Measurements from ENCODE around the gene YWHAG. TPM values are rescaled to one million over a fixed set of nuclear protein-coding genes. Genes with fewer than 3 reads are reported as not detected.
"Not testable (repeated sequence)": the region's sequence is repeated elsewhere in the genome, so short reads cannot be mapped to it uniquely, and the experiment has no call there.

The YWHAG gene
- total RNA-seq, 1 experiment from 2014 or later, result 178 TPM

DNA sequence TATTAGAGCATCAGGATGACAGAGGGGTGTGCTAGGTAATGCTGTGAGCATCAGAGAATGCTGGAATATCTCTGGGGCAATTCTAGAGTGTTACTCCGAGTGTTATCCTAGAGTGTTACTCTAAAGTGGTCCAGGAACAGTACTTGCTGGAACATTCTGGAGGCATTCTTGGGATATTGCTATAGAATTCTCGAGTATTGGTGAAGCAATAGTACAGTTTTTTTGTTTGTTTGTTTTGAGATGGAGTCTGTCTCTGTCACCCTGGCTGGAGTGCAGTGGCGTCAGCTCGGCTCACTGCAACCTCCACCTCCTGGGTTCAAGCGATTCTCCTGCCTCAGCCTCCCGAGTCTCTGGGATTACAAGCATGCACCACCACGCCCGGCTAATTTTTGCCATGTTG lies 38.1 kb upstream of the YWHAG start:
- Mint-ChIP-seq H3K4me3 (ENCODE audit: unreplicated experiment) (peak overlapping the region; percentile 68), H3K27me3 (ENCODE audit: insufficient read depth, unreplicated experiment) (no peaks in the 10 kb centered on the region), H3K27ac (ENCODE audit: low read depth, unreplicated experiment) (no peak overlapping the region), H3K36me3 (ENCODE audit: insufficient read depth, unreplicated experiment) (no peaks in the 10 kb centered on the region), H3K9me3 (ENCODE audit: unreplicated experiment) (no peaks in the 10 kb centered on the region), H3K4me1 (ENCODE audit: insufficient read depth, unreplicated experiment) (peaks cover 16% of the 10 kb centered on the region)
- BruUV-seq (replicated peaks), result no TSS peak
- CTCF ChIA-PET, result interaction anchor here (1.2 kb wide), 1 partner anchor 36 kb away, joined by 3 read pairs; no protein-coding TSS in a partner anchor
- POLR2A ChIA-PET, result interaction anchor here (1.9 kb wide), 1 partner anchor 37 kb away, joined by 5 read pairs; no protein-coding TSS in a partner anchor
- intact Hi-C loops (cut with micrococcal nuclease), result no loop called here
- DNase-seq (ENCODE audit: unreplicated experiment), result no peak
- TF ChIP-seq, protein P1, sequence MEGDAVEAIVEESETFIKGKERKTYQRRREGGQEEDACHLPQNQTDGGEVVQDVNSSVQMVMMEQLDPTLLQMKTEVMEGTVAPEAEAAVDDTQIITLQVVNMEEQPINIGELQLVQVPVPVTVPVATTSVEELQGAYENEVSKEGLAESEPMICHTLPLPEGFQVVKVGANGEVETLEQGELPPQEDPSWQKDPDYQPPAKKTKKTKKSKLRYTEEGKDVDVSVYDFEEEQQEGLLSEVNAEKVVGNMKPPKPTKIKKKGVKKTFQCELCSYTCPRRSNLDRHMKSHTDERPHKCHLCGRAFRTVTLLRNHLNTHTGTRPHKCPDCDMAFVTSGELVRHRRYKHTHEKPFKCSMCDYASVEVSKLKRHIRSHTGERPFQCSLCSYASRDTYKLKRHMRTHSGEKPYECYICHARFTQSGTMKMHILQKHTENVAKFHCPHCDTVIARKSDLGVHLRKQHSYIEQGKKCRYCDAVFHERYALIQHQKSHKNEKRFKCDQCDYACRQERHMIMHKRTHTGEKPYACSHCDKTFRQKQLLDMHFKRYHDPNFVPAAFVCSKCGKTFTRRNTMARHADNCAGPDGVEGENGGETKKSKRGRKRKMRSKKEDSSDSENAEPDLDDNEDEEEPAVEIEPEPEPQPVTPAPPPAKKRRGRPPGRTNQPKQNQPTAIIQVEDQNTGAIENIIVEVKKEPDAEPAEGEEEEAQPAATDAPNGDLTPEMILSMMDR (IDR thresholded peaks at IDR 0.05; ENCODE audit: unreplicated experiment), result no peak

DNA sequence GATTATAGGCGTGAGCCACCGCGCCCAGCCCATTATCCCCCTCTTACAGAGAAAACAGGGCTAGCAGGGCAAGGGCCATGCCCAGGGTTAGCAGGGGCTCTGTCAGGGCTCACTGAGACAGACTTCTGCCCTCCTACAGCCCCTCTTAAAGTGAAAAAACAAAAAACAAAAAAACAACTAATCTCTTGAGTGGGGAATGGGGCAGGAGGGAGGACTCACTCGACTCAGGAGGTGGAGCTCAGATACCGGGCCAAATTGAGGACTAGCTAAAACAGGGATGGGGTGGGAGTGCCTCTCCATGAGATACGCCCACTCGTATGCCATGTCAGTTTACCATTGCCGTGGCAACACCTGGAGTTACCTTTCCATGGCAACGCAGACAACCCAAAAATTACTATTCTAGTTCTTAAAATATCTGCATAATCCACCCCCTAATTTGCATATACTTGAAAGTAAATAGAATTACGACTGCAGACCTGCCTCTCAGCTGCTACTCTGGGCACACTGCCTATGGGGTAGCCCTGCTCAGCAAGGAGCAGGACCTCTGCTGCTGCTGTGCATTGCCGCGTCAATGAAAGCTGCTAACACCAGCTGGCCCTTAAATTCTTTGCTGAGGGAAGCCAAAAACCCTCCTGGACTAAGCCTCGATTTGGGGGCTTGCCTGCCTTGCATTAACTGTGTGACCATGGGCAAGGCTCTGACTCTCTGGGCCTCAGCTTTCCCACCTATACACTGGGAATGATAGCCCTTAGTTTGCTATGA lies 37.4 kb upstream of the YWHAG start:
- no peaks in the 10 kb centered on the region for H3K9me3 Mint-ChIP-seq (ENCODE audit: unreplicated experiment)
- no TSS peak for BruUV-seq (replicated peaks)
- ChIA-PET POLR2A (interaction anchor here (1.9 kb wide), 1 partner anchor 36 kb away, joined by 5 read pairs; no protein-coding TSS in a partner anchor), CTCF (interaction anchor here (1.2 kb wide), 1 partner anchor 35 kb away, joined by 3 read pairs; no protein-coding TSS in a partner anchor)
- no peak overlapping the region for H3K4me3 Mint-ChIP-seq (ENCODE audit: unreplicated experiment)
- no peaks in the 10 kb centered on the region for H3K36me3 Mint-ChIP-seq (ENCODE audit: insufficient read depth, unreplicated experiment)
- intact Hi-C loops (cut with micrococcal nuclease), result no loop called here
- DNase-seq (ENCODE audit: unreplicated experiment), result no peak
- H3K27me3 Mint-ChIP-seq (ENCODE audit: insufficient read depth, unreplicated experiment), result no peaks in the 10 kb centered on the region
- TF ChIP-seq, protein P1 (IDR thresholded peaks at IDR 0.05; ENCODE audit: unreplicated experiment), result no peak
- H3K27ac Mint-ChIP-seq (ENCODE audit: low read depth, unreplicated experiment), result no peak overlapping the region
- H3K4me1 Mint-ChIP-seq (ENCODE audit: insufficient read depth, unreplicated experiment), result peaks cover 15% of the 10 kb centered on the region

DNA sequence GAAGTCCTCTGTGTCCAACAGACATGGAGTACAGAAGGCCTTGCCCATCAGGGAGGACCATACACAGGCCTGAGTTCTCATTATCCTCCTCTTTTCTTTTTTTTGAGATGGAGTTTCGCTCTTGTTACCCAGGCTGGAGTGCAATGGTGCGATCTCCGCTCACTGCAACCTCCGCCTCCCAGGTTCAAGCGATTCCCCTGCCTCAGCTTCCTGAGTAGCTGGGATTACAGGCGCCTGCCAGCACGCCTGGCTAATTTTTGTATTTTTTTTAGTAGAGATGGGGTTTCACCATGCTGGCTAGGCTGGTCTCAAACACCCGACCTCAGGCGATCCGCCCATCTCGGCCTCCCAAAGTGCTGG lies 36.8 kb upstream of the YWHAG start:
- DNase-seq (ENCODE audit: unreplicated experiment); BruUV-seq (replicated peaks); H3K27me3 Mint-ChIP-seq (ENCODE audit: insufficient read depth, unreplicated experiment); H3K4me3 Mint-ChIP-seq (ENCODE audit: unreplicated experiment); H3K9me3 Mint-ChIP-seq (ENCODE audit: unreplicated experiment); H3K36me3 Mint-ChIP-seq (ENCODE audit: insufficient read depth, unreplicated experiment); intact Hi-C loops (cut with micrococcal nuclease): not testable (repeated sequence)
- Mint-ChIP-seq H3K27ac (ENCODE audit: low read depth, unreplicated experiment) (peak overlapping the region; percentile 33), H3K4me1 (ENCODE audit: insufficient read depth, unreplicated experiment) (peaks cover 11% of the 10 kb centered on the region)
- CTCF ChIA-PET, result interaction anchor here (0.6 kb wide), 1 partner anchor 38 kb away, joined by 4 read pairs; no protein-coding TSS in a partner anchor
- POLR2A ChIA-PET, result interaction anchor here (0.8 to 3.5 kb wide), 2 partner anchors 21 to 37 kb away, joined by 3 to 39 read pairs; partner anchors contain the start of gene YWHAG

DNA sequence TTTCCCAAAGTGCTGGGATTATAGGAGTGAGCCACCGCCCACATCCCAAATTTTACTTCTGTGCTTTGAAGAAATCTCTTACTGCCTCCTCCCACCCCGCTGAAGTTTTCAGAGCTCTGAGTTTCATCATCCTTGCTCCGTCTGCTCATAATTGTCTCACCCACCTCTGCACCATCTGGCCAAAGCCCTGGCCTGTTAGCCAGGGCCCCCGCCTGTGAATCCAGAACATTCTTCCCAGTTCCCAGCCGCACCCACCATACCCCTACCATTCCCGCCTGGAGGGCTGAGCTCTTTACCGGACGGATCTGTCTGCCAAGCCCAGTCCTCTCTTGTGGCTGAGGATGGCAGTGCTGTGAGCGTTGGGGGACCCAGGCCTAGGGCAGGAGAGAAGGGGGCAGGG lies 36.2 kb upstream of the YWHAG start:
- no peak overlapping the region for H3K4me3 Mint-ChIP-seq (ENCODE audit: unreplicated experiment)
- DNase-seq (ENCODE audit: unreplicated experiment), result no peak
- no peaks in the 10 kb centered on the region for H3K9me3 Mint-ChIP-seq (ENCODE audit: unreplicated experiment)
- no TSS peak for BruUV-seq (replicated peaks)
- peak overlapping the region; percentile 33 for H3K27ac Mint-ChIP-seq (ENCODE audit: low read depth, unreplicated experiment)
- H3K27me3 Mint-ChIP-seq (ENCODE audit: insufficient read depth, unreplicated experiment), result no peaks in the 10 kb centered on the region
- TF ChIP-seq, protein P1 (IDR thresholded peaks at IDR 0.05; ENCODE audit: unreplicated experiment), result no peak
- H3K4me1 Mint-ChIP-seq (ENCODE audit: insufficient read depth, unreplicated experiment), result peaks cover 11% of the 10 kb centered on the region
- no peaks in the 10 kb centered on the region for H3K36me3 Mint-ChIP-seq (ENCODE audit: insufficient read depth, unreplicated experiment)
- ChIA-PET CTCF (interaction anchor here (0.6 to 1.5 kb wide), 4 partner anchors 29 to 38 kb away, joined by 3 to 4 read pairs (median 3); partner anchors contain the start of gene YWHAG), POLR2A (interaction anchor here (0.8 to 3.5 kb wide), 4 partner anchors 21 to 37 kb away, joined by 3 to 39 read pairs (median 10); partner anchors contain the start of genes YWHAG and ZP3)
- intact Hi-C loops (cut with micrococcal nuclease), result no loop called here
